Measurements from ENCODE around the gene CTAGE8.
"Not testable (repeated sequence)": the region's sequence is repeated elsewhere in the genome, so short reads cannot be mapped to it uniquely, and the experiment has no call there.

GRCh38 chr7:144219149-144219548 lies 49.9 kb downstream of the CTAGE8 start:
- not testable (repeated sequence) for TF ChIP-seq CTCF (IDR thresholded peaks at IDR 0.05; ENCODE audit: control extremely low read depth in 1 of 3, insufficient read depth in 1 of 3, low read depth in 1 of 3, low read length in 3 of 3); MAFK (IDR thresholded peaks at IDR 0.05; ENCODE audit: low read depth, low read length); EP300 (IDR thresholded peaks at IDR 0.05; ENCODE audit: borderline replicate concordance in 1 of 2, low read depth in 2 of 2, low read length in 2 of 2); POLR2A (IDR thresholded peaks at IDR 0.05; ENCODE audit: control extremely low read depth in 1 of 2, low read depth in 2 of 2, low read length in 2 of 2); YY1 (IDR thresholded peaks at IDR 0.05; ENCODE audit: low read depth, low read length); USF2 (IDR thresholded peaks at IDR 0.05; ENCODE audit: low read length); CHD2 (IDR thresholded peaks at IDR 0.05; ENCODE audit: low read length)
